Osteocyte (in vitro differentiated cells): Measurements from ENCODE around the gene DDX41. TPM values are rescaled to one million over a fixed set of nuclear protein-coding genes. Genes with fewer than 3 reads are reported as not detected.

ENCODE experiments used
- DNase-seq: peaks from one replicate; pipeline ENCODE4 v3.0.0; 2021; ENCODE audit warnings: mixed read lengths; ENCODE audit not compliant: unreplicated experiment; ENCODE audit errors: extremely low spot score
- H3K27ac Mint-ChIP-seq: one replicate; pipeline ENCODE4 v1.8.0; 2021; ENCODE audit warnings: mild to moderate bottlenecking, mixed read lengths; ENCODE audit not compliant: unreplicated experiment
- H3K27me3 Mint-ChIP-seq: one replicate; pipeline ENCODE4 v1.8.0; 2021; ENCODE audit warnings: mixed read lengths; ENCODE audit not compliant: unreplicated experiment
- H3K36me3 Mint-ChIP-seq: one replicate; pipeline ENCODE4 v1.8.0; 2021; ENCODE audit warnings: mixed read lengths; ENCODE audit not compliant: unreplicated experiment
- H3K4me1 Mint-ChIP-seq: one replicate; pipeline ENCODE4 v1.8.0; 2021; ENCODE audit warnings: mixed read lengths; ENCODE audit not compliant: unreplicated experiment
- H3K4me3 Mint-ChIP-seq: one replicate; pipeline ENCODE4 v1.8.0; 2021; ENCODE audit warnings: mild to moderate bottlenecking, moderate library complexity, mixed read lengths; ENCODE audit not compliant: unreplicated experiment
- H3K9me3 Mint-ChIP-seq: one replicate; pipeline ENCODE4 v1.8.0; 2021; ENCODE audit warnings: mixed read lengths; ENCODE audit not compliant: unreplicated experiment
- total RNA-seq: library from RNA; stranded (reverse); gene quantifications from 2 replicates; pipeline ENCODE4 v1.2.1, GENCODE V29; 2021
- TF ChIP-seq, protein P1 (sequence below): fragments of 200-600 bp; sonication (generic); IDR thresholded peaks from 2 replicates; pipeline ENCODE4 v1.5.0; 2021; ENCODE audit warnings: antibody characterized with exemption, mild to moderate bottlenecking, moderate library complexity

DDX41 gene
- total RNA-seq, 1 donor from 2014 or later, result 83.1 TPM

DNA sequence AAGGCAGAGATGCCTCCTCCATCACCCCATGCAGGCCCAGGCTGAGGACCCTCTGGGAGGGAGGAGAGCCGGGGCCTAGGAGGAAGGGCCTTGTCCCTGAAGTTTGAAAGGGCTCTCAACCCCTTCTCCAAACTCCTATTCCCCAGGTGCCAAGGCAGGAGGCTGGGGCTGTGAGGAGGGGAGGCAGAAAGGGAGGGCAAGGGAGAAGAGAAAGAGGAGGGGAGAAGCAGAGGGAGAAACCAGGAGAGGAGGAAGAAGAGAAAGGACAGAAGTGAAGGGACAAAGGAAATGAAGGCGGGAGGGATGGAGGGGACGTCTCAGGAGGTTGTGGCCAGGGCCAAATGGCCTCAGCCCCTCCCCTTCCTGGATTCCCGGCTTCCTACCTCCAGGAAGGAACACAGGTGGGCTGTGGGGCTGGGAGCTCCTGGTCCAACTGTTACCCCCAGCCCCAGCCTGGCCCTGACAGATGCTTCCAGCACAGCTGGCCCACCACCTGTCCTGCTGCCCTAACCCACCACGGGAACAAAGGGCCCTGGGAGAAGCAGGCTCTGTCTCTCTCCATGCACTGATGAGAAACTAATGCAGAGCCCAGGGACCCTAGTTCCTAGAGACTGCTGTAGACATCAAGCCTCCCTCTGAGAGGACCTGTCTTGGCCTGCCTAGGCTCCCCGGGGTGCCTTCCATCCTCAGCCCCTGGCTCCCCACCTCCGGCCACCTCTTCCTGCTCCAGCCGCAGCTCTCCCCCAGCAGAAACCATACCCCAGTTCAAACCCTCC lies 46.8 kb downstream of the DDX41 start:
- TF ChIP-seq, protein P1, sequence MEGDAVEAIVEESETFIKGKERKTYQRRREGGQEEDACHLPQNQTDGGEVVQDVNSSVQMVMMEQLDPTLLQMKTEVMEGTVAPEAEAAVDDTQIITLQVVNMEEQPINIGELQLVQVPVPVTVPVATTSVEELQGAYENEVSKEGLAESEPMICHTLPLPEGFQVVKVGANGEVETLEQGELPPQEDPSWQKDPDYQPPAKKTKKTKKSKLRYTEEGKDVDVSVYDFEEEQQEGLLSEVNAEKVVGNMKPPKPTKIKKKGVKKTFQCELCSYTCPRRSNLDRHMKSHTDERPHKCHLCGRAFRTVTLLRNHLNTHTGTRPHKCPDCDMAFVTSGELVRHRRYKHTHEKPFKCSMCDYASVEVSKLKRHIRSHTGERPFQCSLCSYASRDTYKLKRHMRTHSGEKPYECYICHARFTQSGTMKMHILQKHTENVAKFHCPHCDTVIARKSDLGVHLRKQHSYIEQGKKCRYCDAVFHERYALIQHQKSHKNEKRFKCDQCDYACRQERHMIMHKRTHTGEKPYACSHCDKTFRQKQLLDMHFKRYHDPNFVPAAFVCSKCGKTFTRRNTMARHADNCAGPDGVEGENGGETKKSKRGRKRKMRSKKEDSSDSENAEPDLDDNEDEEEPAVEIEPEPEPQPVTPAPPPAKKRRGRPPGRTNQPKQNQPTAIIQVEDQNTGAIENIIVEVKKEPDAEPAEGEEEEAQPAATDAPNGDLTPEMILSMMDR, result no peak
- H3K4me3 Mint-ChIP-seq, result peak overlapping the region; percentile 46
- peaks cover 4% of the 10 kb centered on the region for H3K9me3 Mint-ChIP-seq
- H3K4me1 Mint-ChIP-seq, result peaks cover 45% of the 10 kb centered on the region
- H3K27me3 Mint-ChIP-seq, result no peaks in the 10 kb centered on the region
- no peak for DNase-seq
- peak overlapping the region; percentile 75 for H3K27ac Mint-ChIP-seq
- peaks cover 25% of the 10 kb centered on the region for H3K36me3 Mint-ChIP-seq

DNA sequence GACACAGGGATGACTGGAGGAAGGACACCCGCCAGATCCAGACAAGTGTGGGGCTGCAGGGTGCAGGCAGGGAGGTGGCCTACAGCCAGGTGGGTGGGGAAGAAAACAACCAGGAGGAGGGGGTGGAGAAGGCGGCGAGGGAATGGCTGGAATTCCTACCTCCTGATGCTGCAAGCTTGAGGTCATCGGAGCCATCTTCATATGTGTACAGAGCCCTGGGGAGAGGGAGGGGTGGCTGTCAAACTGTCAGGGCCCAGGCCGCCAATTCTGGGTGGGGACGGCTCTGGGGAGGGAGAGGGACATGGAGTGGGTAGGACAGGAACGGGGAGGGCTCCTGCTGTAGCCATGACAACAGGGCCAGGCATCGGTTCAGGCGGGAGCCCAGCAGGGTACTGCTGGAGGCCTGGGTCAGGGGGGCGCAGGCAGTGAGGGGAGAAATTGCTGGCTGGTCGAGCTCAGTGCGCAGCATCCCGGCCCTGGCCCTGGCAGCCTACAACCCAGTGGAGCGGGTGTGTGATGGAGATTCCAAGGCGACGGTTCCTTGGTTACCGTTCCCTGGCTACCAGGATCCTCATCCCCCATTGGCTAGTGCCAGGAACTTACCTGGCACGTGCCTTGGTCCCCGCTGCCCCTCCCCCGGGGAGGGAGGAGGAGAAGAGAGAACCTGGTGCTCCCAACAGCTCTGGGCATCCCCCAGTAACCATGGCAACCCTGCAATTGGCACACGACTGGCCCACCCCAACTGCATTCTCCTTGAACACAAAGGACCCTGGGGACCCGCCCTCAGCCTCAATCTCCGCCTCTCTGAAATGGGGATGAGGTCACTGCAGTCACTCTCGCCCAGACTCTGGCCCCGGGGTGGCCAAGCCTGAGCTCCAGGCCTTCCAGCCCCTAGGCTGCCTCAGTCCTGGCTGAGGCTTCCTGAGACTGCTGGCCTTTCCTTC lies 47.8 kb downstream of the DDX41 start:
- Mint-ChIP-seq H3K36me3 (peaks cover 25% of the 10 kb centered on the region), H3K9me3 (peaks cover 4% of the 10 kb centered on the region), H3K4me1 (peaks cover 42% of the 10 kb centered on the region), H3K4me3 (peak overlapping the region; percentile 26), H3K27me3 (no peaks in the 10 kb centered on the region), H3K27ac (peak overlapping the region; percentile 75)
- DNase-seq, result no peak
- TF ChIP-seq, protein P1, result no peak

DNA sequence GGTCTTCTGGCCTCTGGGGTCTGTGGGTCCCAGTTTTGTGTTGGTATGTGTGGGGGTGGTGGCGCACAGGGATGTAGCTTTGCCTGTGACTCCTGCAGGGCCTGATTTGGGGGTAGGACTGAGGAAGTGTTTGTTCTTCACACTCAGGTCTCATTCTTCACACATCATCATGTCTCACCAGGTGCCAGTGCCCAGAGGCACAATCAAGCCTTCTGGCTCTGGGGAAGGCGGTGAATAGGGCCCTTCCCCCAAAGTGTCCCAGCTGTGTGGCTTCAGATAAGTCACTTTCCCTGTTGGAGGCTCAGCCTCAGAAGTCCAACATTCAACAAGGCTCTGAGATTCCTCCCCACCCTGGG lies 48.5 kb downstream of the DDX41 start:
- peaks cover 4% of the 10 kb centered on the region for H3K9me3 Mint-ChIP-seq
- peaks cover 29% of the 10 kb centered on the region for H3K36me3 Mint-ChIP-seq
- H3K27me3 Mint-ChIP-seq, result no peaks in the 10 kb centered on the region
- H3K27ac Mint-ChIP-seq, result peak overlapping the region; percentile 52
- TF ChIP-seq, protein P1, result no peak
- no peak for DNase-seq
- no peak overlapping the region for H3K4me3 Mint-ChIP-seq
- peaks cover 40% of the 10 kb centered on the region for H3K4me1 Mint-ChIP-seq

GRCh38 chr5:177467436-177467835 lies 49.3 kb downstream of the DDX41 start:
- DNase-seq, result no peak
- Mint-ChIP-seq H3K36me3 (peaks cover 35% of the 10 kb centered on the region), H3K9me3 (peaks cover 4% of the 10 kb centered on the region), H3K4me1 (peaks cover 40% of the 10 kb centered on the region), H3K27me3 (no peaks in the 10 kb centered on the region), H3K27ac (no peak overlapping the region), H3K4me3 (no peak overlapping the region)
- TF ChIP-seq, protein P1, result no peak

DNA sequence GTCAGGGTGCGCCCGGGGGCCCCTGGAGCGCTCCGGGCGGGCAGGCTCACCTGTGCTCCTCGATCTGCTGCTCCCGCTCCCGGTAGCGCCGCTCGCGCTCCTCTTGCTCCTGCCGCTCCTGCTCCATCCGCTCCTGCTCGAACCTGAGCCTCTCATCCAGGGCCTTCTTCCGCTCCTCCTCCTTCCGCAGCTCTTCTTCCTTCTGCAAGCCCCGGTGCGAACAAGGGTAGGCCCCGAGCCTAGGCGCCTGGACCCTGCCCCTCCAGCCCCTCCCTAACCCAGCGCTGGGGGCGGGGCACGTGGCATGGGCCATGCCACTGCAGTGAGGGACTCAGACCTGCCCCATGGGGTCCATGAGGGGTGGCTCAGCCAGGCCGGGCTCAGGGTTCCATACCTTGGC lies 49.9 kb downstream of the DDX41 start:
- no peaks in the 10 kb centered on the region for H3K27me3 Mint-ChIP-seq
- TF ChIP-seq, protein P1, result no peak
- DNase-seq, result no peak
- H3K4me1 Mint-ChIP-seq, result peaks cover 36% of the 10 kb centered on the region
- no peak overlapping the region for H3K27ac Mint-ChIP-seq
- peaks cover 4% of the 10 kb centered on the region for H3K9me3 Mint-ChIP-seq
- H3K4me3 Mint-ChIP-seq, result no peak overlapping the region
- peaks cover 35% of the 10 kb centered on the region for H3K36me3 Mint-ChIP-seq
